GM12878 (cell line): ENCODE results near the gene ZNF462. TPM values are rescaled to one million over a fixed set of nuclear protein-coding genes. Genes with fewer than 3 reads are reported as not detected.

Experiments
- ATAC-seq: fragments of 200-7000 bp; cut with Tn5 transposase; 3 replicates; pipeline ENCODE4 v1.9.1; 2020; ENCODE audit warnings: mild to moderate bottlenecking, moderate library complexity
- BruUV-seq: library from RNA; stranded (reverse); fragments of 400-500 nt; replicated peaks from 2 replicates; lab custom pipeline; 2021; lab: Mats Ljungman, UMichigan
- CTCF ChIA-PET: fragments of 300-600 bp; sonication (Branson Sonifier 250); formaldehyde crosslinking; extraction: SDS; loops from one replicate; lab custom pipeline; 2021; ENCODE audit warnings: inconsistent platforms; lab: Yijun Ruan, JAX
- POLR2A ChIA-PET: fragments of 350-600 bp; formaldehyde crosslinking; extraction: SDS; loops from one replicate; lab custom pipeline; 2021; ENCODE audit warnings: inconsistent platforms; lab: Charles Lee
- RAD21 ChIA-PET: fragments of 300-600 bp; sonication (Branson Sonifier 250); formaldehyde crosslinking; loops from one replicate; lab custom pipeline; 2023; ENCODE audit warnings: antibody characterized with exemption; ENCODE audit not compliant: unreplicated experiment; lab: Charles Lee
- SMC1A ChIA-PET: fragments of 300-600 bp; sonication (Branson Sonifier 250); formaldehyde crosslinking; loops from one replicate; lab custom pipeline; 2023; ENCODE audit not compliant: unreplicated experiment, uncharacterized antibody; lab: Charles Lee
- DNase-seq: peaks from one replicate; pipeline ENCODE4 v3.0.0-alpha.2; 2011; ENCODE audit warnings: low read depth, low spot score
- FAIRE-seq: peaks from 3 replicates; lab custom pipeline; 2011; peaks lifted over from hg19 to GRCh38; lab: Jason Lieb, UNC
- H2AFZ ChIP-seq: 2 replicates; pipeline ENCODE4 v1.6.0; 2011; ENCODE audit warnings: low read depth, low read length, control low read depth; ENCODE audit not compliant: control insufficient read depth
- H3K27ac ChIP-seq: 2 replicates; pipeline ENCODE4 v1.5.1; 2011; ENCODE audit warnings: control low read depth; ENCODE audit not compliant: control insufficient read depth, insufficient read depth
- H3K27me3 ChIP-seq, 2 experiments: replicated peaks in 1 of 2; 2 replicates each; pipeline versions ENCODE4 v1.6.0 to v1.6.1; 2011; ENCODE audit warnings: low read length in 1 of 2; ENCODE audit not compliant: control insufficient read depth in 2 of 2, insufficient read depth in 2 of 2
- H3K36me3 ChIP-seq, 2 experiments: 2 replicates each; pipeline ENCODE4 v1.5.1; 2011; ENCODE audit warnings: low read length in 1 of 2; ENCODE audit not compliant: control insufficient read depth in 2 of 2, insufficient read depth in 2 of 2
- H3K4me1 ChIP-seq: 2 replicates; pipeline ENCODE4 v1.6.1; 2011; ENCODE audit warnings: mild to moderate bottlenecking, low read length, moderate library complexity, mixed read lengths; ENCODE audit not compliant: control insufficient read depth, insufficient read depth
- H3K4me2 ChIP-seq: 2 replicates; pipeline ENCODE4 v1.6.0; 2011; ENCODE audit warnings: control low read depth; ENCODE audit not compliant: control insufficient read depth, insufficient read depth
- H3K4me3 ChIP-seq: fragments of 200-600 bp; sonication (generic); 2 replicates; pipeline ENCODE4 v1.5.1; 2016
- H3K79me2 ChIP-seq: 2 replicates; pipeline ENCODE4 v1.6.0; 2011; ENCODE audit warnings: low read length; ENCODE audit not compliant: control insufficient read depth, insufficient read depth
- H3K9ac ChIP-seq: 2 replicates; pipeline ENCODE4 v1.8.0; 2011; ENCODE audit warnings: low read length, control low read depth, mixed read lengths; ENCODE audit not compliant: control insufficient read depth, insufficient read depth
- H3K9me3 ChIP-seq: replicated peaks from 3 replicates; pipeline ENCODE4 v1.5.1; 2011; ENCODE audit warnings: mild to moderate bottlenecking, low read length; ENCODE audit not compliant: control insufficient read depth, insufficient read depth
- H4K20me1 ChIP-seq: 2 replicates; pipeline ENCODE4 v1.6.0; 2011; ENCODE audit not compliant: control insufficient read depth, insufficient read depth
- CTCF ChIP-seq, 3 experiments: IDR thresholded peaks in 2 of 3; conservative IDR thresholded peaks in 1 of 3; 2 replicates each; pipeline ENCODE4 v1.5.1; 2011; ENCODE audit warnings: low read depth in 3 of 3, low read length in 3 of 3, mild to moderate bottlenecking in 3 of 3, control low read depth in 2 of 3, moderate library complexity in 2 of 3, inconsistent platforms in 1 of 3, mixed read lengths in 1 of 3; ENCODE audit not compliant: control insufficient read depth in 2 of 3, insufficient read depth in 1 of 3; ENCODE audit errors: extremely low read depth in 1 of 3
- EED ChIP-seq: sonication (generic); IDR thresholded peaks from 2 replicates; pipeline ENCODE4 v1.6.1; 2016; ENCODE audit warnings: antibody characterized with exemption, low read depth
- NR2F1 ChIP-seq: fragments of 450-650 bp; conservative IDR thresholded peaks from 2 replicates; pipeline ENCODE4 v1.6.1; 2017; ENCODE audit warnings: mild to moderate bottlenecking
- REST ChIP-seq: IDR thresholded peaks from 2 replicates; pipeline ENCODE4 v1.6.1; 2012; ENCODE audit warnings: mild to moderate bottlenecking, low read depth, low read length
- ZSCAN29 ChIP-seq: fragments of 450-650 bp; IDR thresholded peaks from 2 replicates; pipeline ENCODE4 v1.6.1; 2017; ENCODE audit warnings: mild to moderate bottlenecking, moderate library complexity
- WGBS: methylation state at CpG from one replicate; pipeline ENCODE4 v1.1.6; 2016; ENCODE audit warnings: low lambda C conversion rate; ENCODE audit not compliant: insufficient replicate concordance, insufficient coverage; ENCODE audit errors: missing lambda C conversion rate; 5-methylcytosine and 5-hydroxymethylcytosine counted together
- in situ Hi-C: fragments of 300-500 bp; cut with MboI; formaldehyde crosslinking; loops from 9 replicates; pipeline ENCODE4 v1.14.3; 2018; ENCODE audit warnings: mixed read lengths
- intact Hi-C: fragments of 100-400 bp; cut with micrococcal nuclease; formaldehyde crosslinking; loops from one replicate; pipeline ENCODE4 v1.14.2; 2022; ENCODE audit not compliant: unreplicated experiment
- polyA plus RNA-seq, 11 experiments: library from polyadenylated mRNA; depleted of rRNA in 4 of 11; unstranded in 6 of 11; stranded (reverse) in 5 of 11; fragments of >200 nt; fragmentation: Nextera tagmentation in 4 of 11; fragmentation: Illumina TruSeq in 1 of 11; extraction: Ambion mirVana in 4 of 11; extraction: Trizol in 1 of 11; gene quantifications; 1 replicate in 1 of 11; 2 replicates in 10 of 11; pipeline versions ENCODE4 v1.2.1 to v1.2.3, GENCODE V29; 2011 to 2016; ENCODE audit warnings: inconsistent platforms in 2 of 11, missing spikeins in 2 of 11, low read depth in 1 of 11
- total RNA-seq, 4 experiments: library from RNA; depleted of rRNA in 3 of 4; stranded (reverse); fragments of >200 nt in 3 of 4; fragmentation: Illumina TruSeq in 1 of 4; extraction: Trizol in 1 of 4; gene quantifications; 2 replicates each; pipeline versions ENCODE4 v1.2.1 to v1.2.3, GENCODE V29; 2013 to 2021

Gene ZNF462
- total and polyA plus RNA-seq, 10 of the 15 experiments (the other 5 are each of a cell fraction or from before 2014, with no cell fraction given), result 0.27 to 13.7 (median 0.55) TPM

- TF ChIP-seq REST (no peak), ZSCAN29 (no peak), CTCF (IDR thresholded peaks at IDR 0.05 in 2 of 3, conservative IDR thresholded peaks at IDR 0.05 in 1 of 3; ENCODE audit: control insufficient read depth in 2 of 3, extremely low read depth in 1 of 3, insufficient read depth in 1 of 3, low read depth in 3 of 3, low read length in 3 of 3) (no peak)
These were observed 5.1 kb downstream of the ZNF462 start (continued) for GRCh38 chr9:106868087-106868486.

- Histone ChIP-seq H3K36me3 (no peaks in the 10 kb centered on the region), H3K79me2 (no peaks in the 10 kb centered on the region), H3K4me3 (no peak overlapping the region), H3K9me3 (no peaks in the 10 kb centered on the region), H3K27me3 (0 out of 4 replicates have a peak, but pooled peaks cover 0 to 2% of the 10 kb centered on the region in 2 experiments), H2AFZ (no peak overlapping the region), H3K9ac (no peak overlapping the region), H3K27ac (no peak overlapping the region), H3K4me2 (no peak overlapping the region), H4K20me1 (no peaks in the 10 kb centered on the region; the same call in 1 of the 2 replicates), H3K4me1 (no peaks in the 10 kb centered on the region)
- ATAC-seq (0 out of 3 replicates have a peak, but pooled peaks have one; percentile 0), FAIRE-seq (no peak), DNase-seq (no peak)
- ChIA-PET SMC1A (interaction anchor here (0.7 to 19.8 kb wide), 12 partner anchors 16 to 1008 kb away, joined by 3 to 219 read pairs (median 3); no protein-coding TSS in a partner anchor), RAD21 (interaction anchor here (1.1 to 5.9 kb wide), 7 partner anchors 11 to 113 kb away, joined by 3 to 80 read pairs (median 4); no protein-coding TSS in a partner anchor), POLR2A (interaction anchor here (0.6 to 1.9 kb wide), 5 partner anchors 9 to 392 kb away, joined by 4 to 8 read pairs (median 4); no protein-coding TSS in a partner anchor), CTCF (interaction anchor here (0.8 to 6.0 kb wide), 5 partner anchors 53 to 1026 kb away, joined by 3 to 26 read pairs (median 5); no protein-coding TSS in a partner anchor)
- in situ Hi-C loops (no loop called here), intact Hi-C loops (loop anchor here (5.0 kb wide), 2 partner anchors 169 to 304 kb away; no protein-coding TSS in a partner anchor)
- WGBS, result 21% methylated on average over 5 of the region's 5 CpGs
- TF ChIP-seq NR2F1 (peak; percentile 30), EED (no peak)
- no TSS peak for BruUV-seq
These were observed 5.6 kb downstream of the ZNF462 start for GRCh38 chr9:106868565-106868964.
